HG03439 (cell line): ENCODE results near the gene AGO3.

Experiments
- ATAC-seq: cut with Tn5 transposase; IDR thresholded peaks from one replicate; pipeline ENCODE4 v1.9.1; 2021; ENCODE audit warnings: mild to moderate bottlenecking, moderate library complexity; ENCODE audit not compliant: unreplicated experiment

Gene AGO3

GRCh38 chr1:36093929-36094328 is 163.0 kb downstream of the AGO3 start:
- no peak for ATAC-seq

- ATAC-seq: no peak
Measured at GRCh38 chr1:36094621-36095061, 163.7 kb downstream of the AGO3 start.

- no peak for ATAC-seq
Measured at GRCh38 chr1:36095760-36096405, 165.0 kb downstream of the AGO3 start.

GRCh38 chr1:36096500-36097432 is 165.9 kb downstream of the AGO3 start:
- ATAC-seq: no peak

- no peak for ATAC-seq
Measured at GRCh38 chr1:36097693-36098585, 167.0 kb downstream of the AGO3 start.

GRCh38 chr1:36098650-36099365 is 167.9 kb downstream of the AGO3 start:
- no peak for ATAC-seq

- no peak for ATAC-seq
Measured at GRCh38 chr1:36099681-36100341, 168.9 kb downstream of the AGO3 start.

GRCh38 chr1:36100376-36100775 is 169.5 kb downstream of the AGO3 start:
- ATAC-seq: no peak

- ATAC-seq: no peak
Measured at GRCh38 chr1:36101546-36101945, 170.6 kb downstream of the AGO3 start.

- ATAC-seq: no peak
Measured at GRCh38 chr1:36106269-36106668, 175.4 kb downstream of the AGO3 start.

GRCh38 chr1:36107394-36107793 is 176.5 kb downstream of the AGO3 start:
- no peak for ATAC-seq

- no peak for ATAC-seq
Measured at GRCh38 chr1:36108314-36108713, 177.4 kb downstream of the AGO3 start.

GRCh38 chr1:36109041-36109679 is 178.3 kb downstream of the AGO3 start:
- no peak for ATAC-seq

GRCh38 chr1:36111151-36111550 is 180.2 kb downstream of the AGO3 start:
- no peak for ATAC-seq

- ATAC-seq: no peak
Measured at GRCh38 chr1:36112823-36113222, 181.9 kb downstream of the AGO3 start.

GRCh38 chr1:36114371-36114770 is 183.5 kb downstream of the AGO3 start:
- ATAC-seq: no peak

GRCh38 chr1:36115200-36115669 is 184.3 kb downstream of the AGO3 start:
- ATAC-seq: no peak

GRCh38 chr1:36115931-36116330 is 185.0 kb downstream of the AGO3 start:
- ATAC-seq: no peak

GRCh38 chr1:36116901-36117300 is 186.0 kb downstream of the AGO3 start:
- ATAC-seq: no peak
